ENCODE results near the gene TICAM2. TPM values are rescaled to one million over a fixed set of nuclear protein-coding genes. Genes with fewer than 3 reads are reported as not detected.

TICAM2 gene
- total and polyA plus RNA-seq, 10 donors = 2.9 to 9.2 (median 5.3) TPM

DNA sequence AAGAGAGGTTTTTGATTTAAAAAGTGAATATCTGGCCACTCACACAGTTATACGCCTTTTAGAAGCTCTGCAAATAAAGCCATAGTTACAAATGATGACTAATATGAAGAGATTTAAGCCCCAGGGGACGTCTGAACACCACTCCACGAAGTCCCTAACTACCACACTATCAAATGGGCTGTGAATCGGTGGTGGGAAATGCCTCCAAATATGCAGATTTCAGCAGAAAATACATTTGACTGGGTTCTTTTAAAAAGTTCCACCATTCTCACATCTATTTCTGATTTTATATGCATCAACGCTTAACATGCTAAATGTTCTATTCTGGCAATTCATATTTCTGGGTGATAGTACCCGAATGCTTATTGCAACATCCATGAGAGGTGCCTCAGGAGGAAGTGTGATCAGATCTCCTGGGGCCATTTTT lies 22.5 kb downstream of the TICAM2 start:
- no peak for DNase-seq
- H3K4me3 ChIP-seq = no peak overlapping the region
- no peak overlapping the region for H3K27ac ChIP-seq
- no peak for TF ChIP-seq POLR2A (IDR thresholded peaks at IDR 0.05)
- TF ChIP-seq, protein P1, sequence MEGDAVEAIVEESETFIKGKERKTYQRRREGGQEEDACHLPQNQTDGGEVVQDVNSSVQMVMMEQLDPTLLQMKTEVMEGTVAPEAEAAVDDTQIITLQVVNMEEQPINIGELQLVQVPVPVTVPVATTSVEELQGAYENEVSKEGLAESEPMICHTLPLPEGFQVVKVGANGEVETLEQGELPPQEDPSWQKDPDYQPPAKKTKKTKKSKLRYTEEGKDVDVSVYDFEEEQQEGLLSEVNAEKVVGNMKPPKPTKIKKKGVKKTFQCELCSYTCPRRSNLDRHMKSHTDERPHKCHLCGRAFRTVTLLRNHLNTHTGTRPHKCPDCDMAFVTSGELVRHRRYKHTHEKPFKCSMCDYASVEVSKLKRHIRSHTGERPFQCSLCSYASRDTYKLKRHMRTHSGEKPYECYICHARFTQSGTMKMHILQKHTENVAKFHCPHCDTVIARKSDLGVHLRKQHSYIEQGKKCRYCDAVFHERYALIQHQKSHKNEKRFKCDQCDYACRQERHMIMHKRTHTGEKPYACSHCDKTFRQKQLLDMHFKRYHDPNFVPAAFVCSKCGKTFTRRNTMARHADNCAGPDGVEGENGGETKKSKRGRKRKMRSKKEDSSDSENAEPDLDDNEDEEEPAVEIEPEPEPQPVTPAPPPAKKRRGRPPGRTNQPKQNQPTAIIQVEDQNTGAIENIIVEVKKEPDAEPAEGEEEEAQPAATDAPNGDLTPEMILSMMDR (IDR thresholded peaks at IDR 0.05 in 8 of 11, conservative IDR thresholded peaks at IDR 0.05 in 3 of 11) = no peak
- TF ChIP-seq POLR2AphosphoS5 (IDR thresholded peaks at IDR 0.05) = no peak
- WGBS, 5 donors = 62 to 75% (median 67%) methylated on average over 6 of the region's 6 CpGs
- H3K9me3 ChIP-seq = no peaks in the 10 kb centered on the region
- H3K4me1 ChIP-seq = peaks cover 0 to 17% (median 0%) of the 10 kb centered on the region in 6 donors
- H3K36me3 ChIP-seq = peaks cover 0 to 14% (median 0%) of the 10 kb centered on the region in 6 donors
- no peaks in the 10 kb centered on the region for H3K27me3 ChIP-seq (replicated peaks in 1 of 7)
- intact Hi-C loops (cut with DNase I; ENCODE audit: low total_unique reads) = no loop called here

DNA sequence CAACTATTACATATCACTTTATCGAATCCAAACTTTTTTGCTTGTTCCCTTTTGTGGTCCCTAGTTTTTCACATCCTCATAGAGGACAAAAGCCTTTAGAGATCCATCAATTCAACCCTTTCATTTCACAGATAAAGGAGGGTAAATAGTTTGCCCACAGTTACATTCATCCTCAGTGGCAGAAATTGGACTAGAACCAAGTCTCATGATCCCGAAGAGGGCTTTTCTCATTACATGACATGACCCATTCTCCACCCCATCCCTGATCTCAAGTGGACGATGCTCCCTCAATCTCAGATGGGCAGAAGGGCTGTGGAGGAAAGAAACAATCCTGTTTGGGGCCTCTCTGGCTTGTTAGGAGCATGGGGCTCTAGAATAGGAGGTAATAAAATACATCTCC lies 23.1 kb downstream of the TICAM2 start:
- H3K36me3 ChIP-seq = peaks cover 0 to 14% (median 0%) of the 10 kb centered on the region in 6 donors
- no peak overlapping the region for H3K27ac ChIP-seq
- DNase-seq = no peak
- H3K9me3 ChIP-seq = no peaks in the 10 kb centered on the region
- TF ChIP-seq, protein P1 (IDR thresholded peaks at IDR 0.05 in 8 of 11, conservative IDR thresholded peaks at IDR 0.05 in 3 of 11) = no peak
- TF ChIP-seq POLR2A (IDR thresholded peaks at IDR 0.05) = no peak
- TF ChIP-seq POLR2AphosphoS5 (IDR thresholded peaks at IDR 0.05) = no peak
- no peak overlapping the region for H3K4me3 ChIP-seq
- 75 to 83% (median 79%) methylated on average over 3 of the region's 3 CpGs for WGBS, 5 donors
- intact Hi-C loops (cut with DNase I; ENCODE audit: low total_unique reads) = no loop called here
- peaks cover 0 to 22% (median 0%) of the 10 kb centered on the region in 6 donors for H3K4me1 ChIP-seq
- H3K27me3 ChIP-seq (replicated peaks in 1 of 7) = no peaks in the 10 kb centered on the region

DNA sequence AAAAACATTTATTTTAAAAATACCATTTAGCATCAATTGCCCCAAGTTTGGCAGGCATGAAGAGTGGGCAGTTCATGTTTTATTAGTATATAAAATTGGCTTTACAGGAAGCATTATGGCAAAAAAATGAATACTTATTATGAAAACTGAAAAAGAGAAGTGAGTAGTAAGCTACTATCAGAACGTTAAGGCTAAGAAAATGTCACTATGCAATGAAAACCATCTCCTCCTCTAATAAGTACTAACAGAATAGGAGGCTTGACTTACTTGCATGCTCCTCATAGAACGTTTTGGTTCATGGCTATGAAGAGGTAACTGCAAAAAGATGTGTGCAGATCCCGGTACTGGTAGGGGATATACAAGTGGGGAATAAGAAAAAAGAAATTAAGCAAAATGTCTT lies 23.6 kb downstream of the TICAM2 start:
- 64 to 68% (median 67%) methylated on average over 3 of the region's 3 CpGs for whole genome bisulfite sequencing, 5 donors
- Histone ChIP-seq H3K27ac (no peak overlapping the region), H3K27me3 (replicated peaks in 1 of 7) (no peaks in the 10 kb centered on the region), H3K9me3 (no peaks in the 10 kb centered on the region), H3K4me3 (no peak overlapping the region), H3K36me3 (peaks cover 0 to 14% (median 0%) of the 10 kb centered on the region in 6 donors), H3K4me1 (peaks cover 0 to 23% (median 0%) of the 10 kb centered on the region in 6 donors)
- TF ChIP-seq POLR2AphosphoS5 (IDR thresholded peaks at IDR 0.05) = no peak
- TF ChIP-seq, protein P1 (IDR thresholded peaks at IDR 0.05 in 8 of 11, conservative IDR thresholded peaks at IDR 0.05 in 3 of 11) = no peak
- no peak for TF ChIP-seq POLR2A (IDR thresholded peaks at IDR 0.05)
- intact Hi-C loops (cut with DNase I; ENCODE audit: low total_unique reads) = no loop called here
- DNase-seq = no peak

DNA sequence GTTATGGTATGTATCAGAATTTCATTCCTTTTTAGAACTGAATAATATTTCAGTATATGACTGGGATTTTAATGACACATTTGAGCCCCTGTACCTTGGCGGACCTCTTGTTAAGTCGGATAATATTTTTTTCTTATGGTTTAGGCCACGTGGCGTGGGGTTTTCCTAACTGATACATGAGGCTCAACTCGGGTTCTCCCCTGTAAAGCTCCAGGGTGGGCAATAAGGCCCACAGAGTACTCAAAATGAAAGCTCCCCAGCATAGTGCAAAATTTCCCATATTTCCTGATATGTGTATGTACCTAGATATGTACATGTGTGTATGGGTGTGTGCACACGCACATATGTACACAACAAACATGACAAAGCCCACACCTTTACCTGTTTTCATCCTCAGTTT lies 24.5 kb downstream of the TICAM2 start:
- no peaks in the 10 kb centered on the region for H3K9me3 ChIP-seq
- peaks cover 0 to 14% (median 0%) of the 10 kb centered on the region in 6 donors for H3K36me3 ChIP-seq
- peaks cover 0 to 23% (median 0%) of the 10 kb centered on the region in 6 donors for H3K4me1 ChIP-seq
- no peak overlapping the region for H3K27ac ChIP-seq
- intact Hi-C loops (cut with DNase I; ENCODE audit: low total_unique reads) = no loop called here
- WGBS, 5 donors = 72 to 85% (median 79%) methylated on average over 6 of the region's 6 CpGs
- no peaks in the 10 kb centered on the region for H3K27me3 ChIP-seq (replicated peaks in 1 of 7)
- H3K4me3 ChIP-seq = no peak overlapping the region
- no peak for DNase-seq
- TF ChIP-seq POLR2A (IDR thresholded peaks at IDR 0.05) (no peak), POLR2AphosphoS5 (IDR thresholded peaks at IDR 0.05) (no peak)
- TF ChIP-seq, protein P1 (IDR thresholded peaks at IDR 0.05 in 8 of 11, conservative IDR thresholded peaks at IDR 0.05 in 3 of 11) = no peak

All from spleen (tissue), 11 donors.